Measurements from ENCODE around the gene GRIK4. TPM values are rescaled to one million over a fixed set of nuclear protein-coding genes. Genes with fewer than 3 reads are reported as not detected.
A peak's percentile ranks its signal among the peaks of the same experiment; 100 is the strongest.
"Not testable (repeated sequence)": the region's sequence is repeated elsewhere in the genome, so short reads cannot be mapped to it uniquely, and the experiment has no call there.

Gene GRIK4
- total RNA-seq, 2 donors from 2014 or later: 0.05 to 1.7 TPM

- H3K27me3 ChIP-seq (replicated peaks; ENCODE audit: insufficient read depth): no peaks in the 10 kb centered on the region
- intact Hi-C loops (cut with DNase I): no loop called here
- TF ChIP-seq CTCF (IDR thresholded peaks at IDR 0.05): no peak
- no peak for TF ChIP-seq POLR2AphosphoS5 (IDR thresholded peaks at IDR 0.05)
- TF ChIP-seq POLR2A (IDR thresholded peaks at IDR 0.05): no peak
These were observed 497.0 kb downstream of the GRIK4 start for GRCh38 chr11:121008551-121008950.

GRCh38 chr11:121012091-121012490 is 500.5 kb downstream of the GRIK4 start:
- Histone ChIP-seq H3K27me3 (replicated peaks; ENCODE audit: insufficient read depth) (no peaks in the 10 kb centered on the region), H3K9me3 (no peaks in the 10 kb centered on the region), H3K4me3 (no peak overlapping the region), H3K27ac (no peak overlapping the region), H3K36me3 (no peaks in the 10 kb centered on the region), H3K4me1 (replicated peaks) (no peaks in the 10 kb centered on the region)
- 77% methylated on average over 1 of the region's 1 CpG for WGBS
- TF ChIP-seq CTCF (IDR thresholded peaks at IDR 0.05) (no peak), POLR2A (IDR thresholded peaks at IDR 0.05) (no peak), POLR2AphosphoS5 (IDR thresholded peaks at IDR 0.05) (no peak)
- intact Hi-C loops (cut with DNase I): no loop called here
- DNase-seq (ENCODE audit: low spot score): no peak

More at GRCh38 chr11:121008551-121008950, 497.0 kb downstream of the GRIK4 start:
- Histone ChIP-seq H3K9me3 (no peaks in the 10 kb centered on the region), H3K4me1 (replicated peaks) (no peaks in the 10 kb centered on the region), H3K27ac (no peak overlapping the region), H3K36me3 (no peaks in the 10 kb centered on the region), H3K4me3 (no peak overlapping the region)
- no peak for DNase-seq (ENCODE audit: low spot score)

GRCh38 chr11:121018746-121019145 is 507.2 kb downstream of the GRIK4 start:
- Histone ChIP-seq H3K27ac (no peak overlapping the region), H3K4me1 (replicated peaks) (no peaks in the 10 kb centered on the region), H3K27me3 (replicated peaks; ENCODE audit: insufficient read depth) (no peaks in the 10 kb centered on the region), H3K9me3 (no peaks in the 10 kb centered on the region), H3K36me3 (no peaks in the 10 kb centered on the region), H3K4me3 (no peak overlapping the region)
- no peak for DNase-seq (ENCODE audit: low spot score)
- 72% methylated on average over 1 of the region's 1 CpG for WGBS
- intact Hi-C loops (cut with DNase I): no loop called here
- TF ChIP-seq CTCF (IDR thresholded peaks at IDR 0.05) (no peak), POLR2AphosphoS5 (IDR thresholded peaks at IDR 0.05) (no peak)

- DNase-seq (ENCODE audit: low spot score); H3K36me3 ChIP-seq; H3K4me1 ChIP-seq (replicated peaks); H3K4me3 ChIP-seq; H3K9me3 ChIP-seq; H3K27me3 ChIP-seq (replicated peaks; ENCODE audit: insufficient read depth); H3K27ac ChIP-seq; intact Hi-C loops (cut with DNase I): not testable (repeated sequence)
- WGBS: 90% methylated on average over 32 of the region's 36 CpGs
These were observed 510.2 kb downstream of the GRIK4 start for GRCh38 chr11:121021718-121022117.

- H3K27me3 ChIP-seq (replicated peaks; ENCODE audit: insufficient read depth): no peaks in the 10 kb centered on the region
- no peaks in the 10 kb centered on the region for H3K4me1 ChIP-seq (replicated peaks)
- no peaks in the 10 kb centered on the region for H3K36me3 ChIP-seq
- peak; percentile 64 for DNase-seq (ENCODE audit: low spot score)
- intact Hi-C loops (cut with DNase I): no loop called here
- TF ChIP-seq POLR2AphosphoS5 (IDR thresholded peaks at IDR 0.05) (peak; percentile 85), POLR2A (IDR thresholded peaks at IDR 0.05) (peak; percentile 36), CTCF (IDR thresholded peaks at IDR 0.05) (no peak)
- peak within 1 kb of the TSS; percentile 76 to 79 for H3K4me3 ChIP-seq
- no peaks in the 10 kb centered on the region for H3K9me3 ChIP-seq
- WGBS: under 1% methylated on average over 37 of the region's 54 CpGs
- peak within 1 kb of the TSS; percentile 67 to 74 for H3K27ac ChIP-seq
These were observed 512.6 kb downstream of the GRIK4 start, which contains the start of gene TBCEL for GRCh38 chr11:121023848-121024751. TSS of gene TBCEL (plus strand) at chr11:121024102. CDS start at chr11:121045691, 21,589 bp downstream.
